ENCODE results near the gene ZNF675.
"Not testable (repeated sequence)": the region's sequence is repeated elsewhere in the genome, so short reads cannot be mapped to it uniquely, and the experiment has no call there.

The ZNF675 gene

DNA sequence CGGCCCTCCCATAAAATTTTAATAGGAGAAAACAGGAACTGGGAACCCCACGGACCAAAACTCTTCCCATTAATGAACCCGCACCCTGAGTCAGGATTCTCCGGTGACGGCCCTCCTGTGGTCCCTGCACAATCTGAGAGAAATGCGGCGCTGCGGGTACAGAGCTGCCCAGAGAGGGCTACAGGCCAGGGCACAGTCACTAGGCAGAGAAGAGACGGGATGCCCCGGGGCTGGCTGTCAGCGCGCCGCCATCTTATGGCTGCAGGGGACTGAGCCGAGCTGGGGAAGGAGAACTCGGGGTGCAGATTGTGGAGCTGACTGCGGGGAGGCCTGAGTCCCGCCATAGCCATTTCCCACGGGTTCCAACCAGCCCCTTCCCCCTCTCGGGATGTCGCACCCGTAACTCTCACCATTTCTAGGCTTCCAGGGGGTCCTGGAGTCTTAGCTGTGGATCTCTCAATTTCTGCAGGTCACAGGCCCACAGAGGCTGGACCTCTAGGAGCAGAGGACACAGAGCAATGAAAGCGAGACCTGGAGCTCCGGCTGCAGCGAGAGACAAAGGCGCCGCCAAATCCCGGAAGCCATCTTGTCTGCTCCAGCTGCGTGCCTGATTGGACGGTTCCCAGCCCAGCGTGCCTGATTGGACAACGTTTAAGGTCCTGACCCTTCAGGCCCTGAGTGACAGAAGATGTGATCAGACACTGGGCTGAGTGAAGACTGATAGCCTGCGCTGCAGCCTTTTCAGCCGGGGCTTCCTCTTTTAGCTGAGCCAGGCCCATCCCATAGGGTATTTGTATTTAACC is at the start of gene ZNF675:
ZNF675 (minus strand) TSS at position 592 of the 803 bp plus-strand sequence; CDS start at position 413, 179 bp downstream.
- peak; percentile 72 to 75 for DNase-seq (ENCODE audit: low read depth in 2 of 2)

DNA sequence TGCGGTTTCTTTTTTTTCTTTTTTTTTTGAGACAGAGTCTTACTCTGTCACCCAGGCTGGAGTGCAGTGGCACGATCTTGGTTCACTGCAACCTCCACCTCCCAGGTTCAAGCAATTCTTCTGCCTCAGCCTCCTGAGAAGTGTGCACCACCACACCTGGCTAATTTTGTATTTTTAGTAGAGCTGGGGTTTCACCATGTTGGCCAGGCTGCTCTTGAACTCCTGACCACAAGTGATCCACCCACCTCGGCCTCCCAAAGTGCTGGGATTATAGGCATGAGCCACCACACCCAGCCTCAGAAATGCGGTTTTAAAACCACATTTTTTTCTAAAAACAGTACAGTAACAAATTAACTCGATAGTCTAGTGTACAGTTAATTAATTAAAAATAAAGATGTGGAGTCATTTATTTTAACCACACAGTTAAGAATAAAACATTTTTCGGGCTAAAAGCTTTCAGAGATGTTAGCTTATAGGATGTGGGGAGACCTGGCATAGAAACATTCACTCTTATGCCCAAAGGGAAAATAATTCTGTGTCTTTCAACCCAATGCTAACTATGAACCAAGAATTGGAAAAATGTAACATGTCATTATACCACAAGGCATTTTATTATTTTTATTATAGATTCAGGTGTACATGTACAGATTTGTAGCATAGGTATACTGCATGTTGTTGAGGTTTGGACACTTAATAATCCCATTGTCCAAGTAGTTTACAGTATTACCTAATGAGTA is 43.9 kb upstream of the ZNF675 start:
- not testable (repeated sequence) for DNase-seq (ENCODE audit: low read depth in 2 of 2)

DNA sequence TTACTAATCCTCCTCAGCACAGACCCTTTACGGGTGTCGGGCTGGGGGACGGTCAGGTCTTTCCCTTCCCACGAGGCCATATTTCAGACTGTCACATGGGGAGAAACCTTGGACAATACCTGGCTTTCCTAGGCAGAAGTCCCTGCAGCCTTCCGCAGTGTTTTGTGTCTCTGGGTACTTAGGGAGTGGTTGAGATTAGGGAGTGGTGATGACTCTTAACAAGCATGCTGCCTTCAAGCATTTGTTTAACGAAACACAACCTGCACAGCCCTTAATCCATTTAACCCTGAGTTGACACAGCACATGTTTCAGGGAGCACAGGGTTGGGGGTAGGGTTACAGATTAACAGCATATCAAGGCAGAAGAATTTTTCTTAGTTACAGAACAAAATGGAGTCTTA is 37.1 kb upstream of the ZNF675 start:
- not testable (repeated sequence) for DNase-seq (ENCODE audit: low read depth in 2 of 2)

DNA sequence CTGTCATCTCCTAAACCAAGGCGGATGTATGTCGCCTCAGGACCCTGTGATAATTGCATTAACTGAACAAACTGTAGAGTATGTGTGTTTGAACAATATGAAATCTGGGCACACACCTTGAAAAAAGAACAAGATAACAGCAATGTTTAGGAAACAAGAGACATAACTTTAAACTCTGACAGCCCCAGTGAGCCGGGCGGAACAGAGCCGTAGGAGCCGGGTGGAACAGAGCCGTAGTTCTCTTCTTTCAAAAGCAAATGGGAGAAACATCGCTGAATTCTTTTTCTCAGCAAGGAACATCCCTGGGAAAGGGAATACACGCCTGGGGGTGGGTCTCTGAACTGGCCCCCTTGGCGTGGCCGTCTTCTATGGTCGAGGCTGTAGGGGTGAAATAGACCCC is 31.8 kb upstream of the ZNF675 start:
- no peak for DNase-seq (ENCODE audit: low read depth in 2 of 2)

DNA sequence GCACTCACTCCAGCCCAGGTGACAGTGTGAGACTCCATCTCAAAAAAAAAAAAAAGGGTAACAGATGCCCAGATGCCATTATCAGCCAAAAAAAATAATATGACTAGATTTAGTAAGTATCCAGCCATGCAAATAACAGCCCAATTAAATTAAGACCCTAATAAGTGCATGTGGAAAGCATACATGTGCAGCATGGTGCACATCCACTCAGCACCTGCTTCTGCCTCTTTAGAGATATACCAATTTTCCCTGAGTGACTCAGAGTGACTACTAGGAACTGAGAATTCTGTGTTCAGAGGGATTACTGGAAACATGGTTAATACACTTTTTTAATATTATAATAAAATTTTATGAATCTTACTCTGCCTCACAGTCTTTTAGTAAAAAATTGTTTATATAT is 29.8 kb upstream of the ZNF675 start:
- no peak for DNase-seq (ENCODE audit: low read depth in 2 of 2)

DNA sequence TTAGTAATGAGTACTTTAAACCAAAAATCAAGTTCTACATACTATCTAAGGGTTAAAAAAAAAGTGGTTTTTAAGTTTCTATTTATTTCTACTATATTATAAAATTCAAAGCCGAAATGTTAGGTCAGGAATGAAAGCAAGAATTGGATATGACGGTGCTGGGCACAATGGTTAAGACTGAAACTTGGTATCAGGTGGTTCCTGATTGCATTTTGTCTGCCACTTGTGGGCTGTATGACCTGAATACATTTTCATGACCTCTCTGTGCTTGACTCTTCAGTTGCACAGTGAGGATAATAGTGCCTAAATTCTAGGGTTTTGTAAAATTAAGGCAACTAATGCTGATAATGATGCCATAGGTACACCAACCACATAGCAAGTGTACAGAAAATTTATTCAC is 22.3 kb upstream of the ZNF675 start:
- DNase-seq (ENCODE audit: low read depth in 2 of 2), result no peak

DNA sequence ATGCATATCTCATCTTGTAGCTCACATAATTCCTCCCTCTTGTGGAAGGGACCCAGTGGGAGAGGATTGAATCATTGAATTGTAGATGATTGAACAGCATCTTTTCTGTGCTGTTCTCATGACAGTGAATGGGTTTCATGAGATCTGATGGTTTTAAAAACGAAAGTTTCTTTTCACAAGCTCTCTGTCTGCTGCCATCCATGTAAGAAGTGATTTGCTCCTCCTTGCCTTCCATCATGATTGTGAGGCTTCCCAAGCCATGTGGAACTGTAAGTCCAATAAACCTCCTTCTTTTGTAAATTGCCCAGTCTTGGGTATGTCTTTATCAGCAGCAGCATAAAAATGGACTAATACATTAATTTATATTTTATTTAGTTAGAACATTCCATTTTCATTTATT is 19.6 kb upstream of the ZNF675 start:
- DNase-seq (ENCODE audit: low read depth in 2 of 2), result no peak

DNA sequence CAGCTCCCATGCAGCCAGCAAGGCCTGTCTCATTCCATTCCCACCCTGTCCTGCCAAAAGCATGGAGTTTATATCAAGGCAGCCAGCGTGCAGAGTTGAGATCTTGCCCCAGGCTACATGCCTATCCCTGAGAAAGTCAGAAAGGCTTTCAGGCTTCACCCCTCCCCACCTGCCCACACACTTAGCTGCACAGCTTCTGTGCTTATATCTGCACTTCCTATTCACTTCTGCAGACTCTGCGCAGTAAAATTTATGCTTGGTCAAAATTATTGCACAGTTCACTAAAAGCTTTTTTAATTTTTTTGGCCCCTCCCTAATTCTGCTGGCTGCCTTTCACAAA is 12.5 kb upstream of the ZNF675 start:
- no peak for DNase-seq (ENCODE audit: low read depth in 2 of 2)

DNA sequence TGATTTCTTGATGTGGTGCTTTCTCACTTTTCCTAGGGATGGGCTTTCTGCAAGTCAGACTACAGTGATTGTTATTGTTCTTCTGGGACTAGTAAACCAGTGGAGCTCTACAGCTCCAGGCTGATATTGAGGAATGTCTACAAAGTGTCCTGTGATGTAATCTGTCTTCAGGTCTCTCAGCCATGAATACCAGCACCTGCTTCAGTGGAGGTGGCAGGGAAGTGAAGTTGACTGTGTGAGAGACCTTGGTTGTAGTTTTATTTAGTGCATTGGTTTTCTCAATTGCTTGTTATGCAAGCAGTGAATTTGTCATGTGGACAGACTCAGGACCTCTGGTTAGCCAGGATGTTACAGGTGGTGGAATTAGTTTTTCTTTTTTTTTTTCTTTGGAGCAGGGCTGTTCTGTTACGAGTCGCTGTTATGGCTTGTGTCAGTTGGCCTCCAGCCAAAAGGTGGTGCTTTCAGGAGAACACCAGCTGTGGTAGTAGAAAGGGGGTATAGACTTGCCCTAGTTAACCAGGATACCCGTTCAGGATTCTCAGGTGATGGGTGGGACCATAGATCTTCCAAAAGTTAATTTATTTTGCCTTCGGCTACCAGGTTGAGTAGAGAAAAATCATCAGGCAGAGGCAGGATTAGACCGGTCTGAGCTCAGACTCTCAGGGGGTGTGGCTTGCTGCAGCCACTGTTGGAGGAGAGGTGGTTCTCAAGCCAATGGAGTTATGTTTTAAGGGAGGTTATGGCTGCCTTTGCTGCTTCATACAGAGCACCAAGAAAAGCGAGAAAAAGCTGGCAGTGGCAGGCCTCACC is 11.9 kb upstream of the ZNF675 start:
- no peak for DNase-seq (ENCODE audit: low read depth in 2 of 2)

DNA sequence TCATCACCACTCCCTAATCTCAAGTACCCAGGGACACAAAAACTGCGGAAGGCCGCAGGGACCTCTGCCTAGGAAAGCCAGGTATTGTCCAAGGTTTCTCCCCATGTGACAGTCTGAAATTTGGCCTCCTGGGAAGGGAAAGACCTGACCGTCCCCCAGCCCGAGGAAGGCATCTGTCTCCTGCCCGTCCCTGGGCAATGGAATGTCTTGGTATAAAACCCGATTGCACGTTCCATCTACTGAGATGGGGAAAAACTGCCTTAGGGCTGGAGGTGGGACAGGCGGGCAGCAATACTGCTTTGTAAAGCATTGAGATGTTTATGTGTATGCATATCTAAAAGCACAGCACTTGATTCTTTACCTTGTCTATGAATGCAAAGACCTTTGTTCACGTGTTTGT is 5.9 kb upstream of the ZNF675 start:
- DNase-seq (ENCODE audit: low read depth in 2 of 2), result not testable (repeated sequence)

DNA sequence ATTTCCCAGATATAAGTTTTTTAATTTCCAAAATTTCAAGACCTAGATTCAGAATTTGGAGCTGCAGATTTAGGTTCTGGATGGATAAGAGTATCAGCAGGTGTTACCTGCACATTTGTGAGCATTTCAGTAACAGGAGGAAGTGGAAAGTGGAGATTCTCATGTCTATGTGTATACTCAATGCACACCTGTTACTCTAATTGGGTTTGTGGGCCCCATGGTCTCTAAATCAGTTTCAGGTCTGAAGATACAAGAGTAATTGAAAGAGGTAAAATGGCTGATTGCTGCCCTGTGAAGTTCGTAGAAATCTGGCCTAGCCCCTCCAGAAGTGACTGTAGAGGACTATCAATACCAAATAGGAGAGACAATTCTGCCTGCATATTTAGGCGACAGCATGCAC is 13.9 kb downstream of the ZNF675 start:
- DNase-seq (ENCODE audit: low read depth in 2 of 2), result no peak

DNA sequence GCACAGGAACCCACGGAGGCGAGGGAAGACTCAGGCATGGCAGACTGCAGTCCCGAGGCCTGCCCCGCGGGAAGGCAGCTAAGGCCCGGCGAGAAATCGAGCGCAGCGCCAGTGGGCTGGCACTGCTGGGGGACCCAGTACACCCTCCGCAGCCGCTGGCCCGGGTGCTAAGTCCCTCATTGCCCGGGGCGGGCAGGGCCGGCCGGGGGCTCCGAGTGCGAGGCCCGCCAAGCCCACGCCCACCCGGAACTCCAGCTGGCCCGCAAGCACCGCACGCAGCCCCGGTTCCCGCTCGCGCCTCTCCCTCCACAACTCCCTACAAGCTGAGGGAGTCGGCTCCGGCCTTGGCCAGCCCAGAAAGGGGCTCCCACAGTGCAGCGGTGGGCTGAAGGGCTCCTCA is 18.4 kb downstream of the ZNF675 start:
- DNase-seq (ENCODE audit: low read depth in 2 of 2), result not testable (repeated sequence)

DNA sequence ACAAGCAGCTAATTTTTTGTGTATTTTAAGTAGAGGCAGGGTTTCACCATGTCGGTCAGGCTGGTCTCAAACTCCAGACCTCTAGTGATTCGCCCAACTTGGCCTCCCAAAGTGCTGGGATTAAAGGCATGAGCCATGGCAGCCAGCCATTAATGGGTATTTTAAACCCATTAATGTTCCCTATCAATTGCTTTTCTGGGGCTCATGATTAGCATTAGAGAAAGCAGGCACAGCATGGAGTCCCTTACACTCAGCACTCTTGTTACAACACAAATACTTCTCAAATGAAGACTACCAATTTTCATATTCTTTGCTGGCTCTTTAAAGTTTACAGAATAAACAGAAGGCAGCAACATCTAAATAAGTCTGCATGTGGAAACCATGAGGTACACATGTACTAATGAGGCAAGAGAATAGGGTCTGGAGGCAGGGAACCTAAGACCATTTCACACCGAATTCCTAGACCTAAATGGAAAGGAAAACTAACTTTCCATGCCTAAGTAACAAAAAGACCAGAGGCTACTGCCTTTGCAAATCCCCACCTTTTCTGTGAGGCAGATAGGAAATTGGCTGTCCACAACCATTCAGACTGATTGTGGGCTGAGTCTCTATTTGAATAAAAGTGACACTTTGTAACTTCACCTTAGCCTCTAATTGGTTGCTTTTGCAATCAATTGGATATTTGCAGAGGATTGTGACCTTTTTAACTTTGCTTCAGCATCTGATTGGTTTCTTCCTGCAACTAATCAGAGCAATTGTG is 21.2 kb downstream of the ZNF675 start:
- no peak for DNase-seq (ENCODE audit: low read depth in 2 of 2)

DNA sequence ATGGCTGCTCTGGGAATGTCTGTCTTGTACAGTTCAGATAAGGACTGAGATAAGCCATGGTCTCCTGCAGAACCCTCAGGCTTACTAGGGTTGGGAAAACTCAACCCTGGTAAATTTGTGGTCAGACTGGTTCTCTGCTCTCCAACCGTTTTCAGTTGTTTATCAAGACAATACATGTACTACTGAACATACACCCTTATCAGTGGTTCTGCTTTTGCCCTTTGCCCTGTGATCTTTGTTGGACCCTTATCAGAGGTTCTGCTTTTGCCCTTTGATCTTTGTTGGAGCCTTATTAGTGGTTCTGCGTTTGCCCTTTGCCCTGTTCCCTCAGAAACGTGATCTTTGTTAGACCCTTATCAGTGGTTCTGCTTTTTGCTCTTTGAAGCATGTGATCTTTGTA is 37.2 kb downstream of the ZNF675 start:
- DNase-seq (ENCODE audit: low read depth in 2 of 2), result not testable (repeated sequence)
